GM21529 (cell line): ENCODE measurements around the gene KRTAP5-8.
A peak's percentile ranks its signal among the peaks of the same experiment; 100 is the strongest.
"Not testable (repeated sequence)": the region's sequence is repeated elsewhere in the genome, so short reads cannot be mapped to it uniquely, and the experiment has no call there.

Experiments
- ATAC-seq: cut with Tn5 transposase; IDR thresholded peaks from one replicate; pipeline ENCODE4 v1.9.1; 2021; ENCODE audit not compliant: unreplicated experiment

The KRTAP5-8 gene

GRCh38 chr11:71537977-71538665 lies at the start of gene KRTAP5-8:
KRTAP5-8 (plus strand) TSS chr11:71538025; CDS start chr11:71538056, 31 bp downstream.
- not testable (repeated sequence) for ATAC-seq

GRCh38 chr11:71488681-71489270 lies 49.0 kb upstream of the KRTAP5-8 start:
- ATAC-seq: no peak

GRCh38 chr11:71489311-71490043 lies 48.3 kb upstream of the KRTAP5-8 start:
- peak; percentile 55 for ATAC-seq

- ATAC-seq: no peak
Observed at GRCh38 chr11:71490044-71490730, 47.6 kb upstream of the KRTAP5-8 start.

- no peak for ATAC-seq
Observed at GRCh38 chr11:71490731-71491390, 47.0 kb upstream of the KRTAP5-8 start.

GRCh38 chr11:71491531-71491930 lies 46.3 kb upstream of the KRTAP5-8 start:
- no peak for ATAC-seq

GRCh38 chr11:71491940-71492339 lies 45.9 kb upstream of the KRTAP5-8 start:
- no peak for ATAC-seq

- ATAC-seq: no peak
Observed at GRCh38 chr11:71495286-71496230, 42.3 kb upstream of the KRTAP5-8 start.

GRCh38 chr11:71496421-71496820 lies 41.4 kb upstream of the KRTAP5-8 start:
- no peak for ATAC-seq

GRCh38 chr11:71498091-71498490 lies 39.7 kb upstream of the KRTAP5-8 start:
- ATAC-seq: no peak

- ATAC-seq: no peak
Observed at GRCh38 chr11:71499125-71499524, 38.7 kb upstream of the KRTAP5-8 start.

- no peak for ATAC-seq
Observed at GRCh38 chr11:71499546-71499945, 38.3 kb upstream of the KRTAP5-8 start.

GRCh38 chr11:71500601-71501021 lies 37.2 kb upstream of the KRTAP5-8 start:
- no peak for ATAC-seq

- ATAC-seq: no peak
Observed at GRCh38 chr11:71501071-71501985, 36.5 kb upstream of the KRTAP5-8 start.

GRCh38 chr11:71502026-71502425 lies 35.8 kb upstream of the KRTAP5-8 start:
- no peak for ATAC-seq

- no peak for ATAC-seq
Observed at GRCh38 chr11:71502871-71503435, 34.9 kb upstream of the KRTAP5-8 start.

GRCh38 chr11:71504531-71504930 lies 33.3 kb upstream of the KRTAP5-8 start:
- no peak for ATAC-seq

GRCh38 chr11:71505001-71505400 lies 32.8 kb upstream of the KRTAP5-8 start:
- ATAC-seq: no peak
